RPMI7951 (cell line): ENCODE results near the gene RCCD1. TPM values are rescaled to one million over a fixed set of nuclear protein-coding genes. Genes with fewer than 3 reads are reported as not detected.

Source experiments
- total RNA-seq: library from RNA; depleted of rRNA; stranded (reverse); fragments of >200 nt; shearing (Covaris generic); gene quantifications from 2 replicates; pipeline ENCODE4 v1.2.3, GENCODE V29; 2014; rRNA removed

Gene RCCD1
- total RNA-seq, 1 experiment from 2014 or later: 26.8 TPM

Other genes starting within 250 kb of the RCCD1 start
- 12.9 and 16.1 TPM in 2 replicates for gene BLM, start 237.5 kb upstream of the RCCD1 start, total RNA-seq
- 20.4 and 32.5 TPM in 2 replicates for gene FURIN, start 86.3 kb upstream of the RCCD1 start, total RNA-seq
- 3.5 and 4.7 TPM in 2 replicates for gene FES, start 70.4 kb upstream of the RCCD1 start, total RNA-seq
- 6.5 and 7.1 TPM in 2 replicates for gene MAN2A2, start 51.6 kb upstream of the RCCD1 start, total RNA-seq
- 18.9 and 26.4 TPM in 2 replicates for gene HDDC3, start 22.3 kb upstream of the RCCD1 start, total RNA-seq
- 67.2 and 74.3 TPM in 2 replicates for gene UNC45A, start 19.6 kb upstream of the RCCD1 start, total RNA-seq
- 494 and 538 TPM in 2 replicates for gene PRC1, start 39.7 kb downstream of the RCCD1 start, total RNA-seq
- gene VPS33B, start 67.7 kb downstream of the RCCD1 start, total RNA-seq: 9.6 and 12.3 TPM in 2 replicates
- not detected in 2 replicates for gene SV2B, start 145.4 kb downstream of the RCCD1 start, total RNA-seq